DOHH2 (cell line): Measurements from ENCODE around the gene RHEX.

Experiments
- H3F3A ChIP-seq: fragments of 200-600 bp; sonication (generic), shearing (Covaris generic); 2 replicates; pipeline ENCODE4 v1.6.0; 2016; ENCODE audit warnings: antibody characterized with exemption, mild to moderate bottlenecking; ENCODE audit not compliant: control insufficient read depth, insufficient read depth
- H3K27ac ChIP-seq: fragments of 200-600 bp; sonication (generic); 2 replicates; pipeline ENCODE4 v1.5.1; 2014; ENCODE audit warnings: low read depth, mild to moderate bottlenecking, low read length, moderate library complexity
- H3K27me3 ChIP-seq: fragments of 200-600 bp; sonication (generic); 2 replicates; pipeline ENCODE4 v1.6.1; 2014; ENCODE audit warnings: mild to moderate bottlenecking, low read length, mixed read lengths; ENCODE audit not compliant: control insufficient read depth
- H3K36me3 ChIP-seq: fragments of 200-600 bp; sonication (generic); 2 replicates; pipeline ENCODE4 v1.6.1; 2014; ENCODE audit warnings: mild to moderate bottlenecking, low read length, moderate library complexity, mixed read lengths; ENCODE audit not compliant: control insufficient read depth
- H3K4me1 ChIP-seq: fragments of 200-600 bp; sonication (generic); 2 replicates; pipeline ENCODE4 v1.6.1; 2014; ENCODE audit warnings: mild to moderate bottlenecking, low read length, mixed read lengths; ENCODE audit not compliant: control insufficient read depth
- H3K4me2 ChIP-seq: fragments of 200-600 bp; sonication (generic); 2 replicates; pipeline ENCODE4 v1.6.0; 2014; ENCODE audit warnings: mild to moderate bottlenecking, low read length, moderate library complexity
- H3K4me3 ChIP-seq: fragments of 200-600 bp; sonication (generic); 2 replicates; pipeline ENCODE4 v1.5.1; 2014; ENCODE audit warnings: mild to moderate bottlenecking, low read length, mixed read lengths
- H3K79me2 ChIP-seq: fragments of 200-600 bp; sonication (generic); 2 replicates; pipeline ENCODE4 v1.6.1; 2014; ENCODE audit warnings: mild to moderate bottlenecking, low read length, mixed read lengths; ENCODE audit not compliant: control insufficient read depth
- H3K9me2 ChIP-seq: fragments of 200-600 bp; sonication (generic); replicated peaks from 2 replicates; pipeline ENCODE4 v1.6.1; 2014; ENCODE audit warnings: mild to moderate bottlenecking, low read length, mixed read lengths; ENCODE audit not compliant: control insufficient read depth
- H3K9me3 ChIP-seq: fragments of 200-600 bp; sonication (generic); 2 replicates; pipeline ENCODE4 v1.6.1; 2014; ENCODE audit warnings: antibody characterized with exemption, low read length, mixed read lengths; ENCODE audit not compliant: control insufficient read depth, insufficient read depth
- H4K20me1 ChIP-seq: fragments of 200-600 bp; sonication (generic); 2 replicates; pipeline ENCODE4 v1.6.0; 2014; ENCODE audit warnings: low read depth, mild to moderate bottlenecking, antibody characterized with exemption, low read length, moderate library complexity; ENCODE audit not compliant: control insufficient read depth, insufficient read depth
- EZH2phosphoT487 ChIP-seq: fragments of 200-600 bp; sonication (generic); IDR thresholded peaks from 2 replicates; pipeline ENCODE4 v1.6.1; 2017; ENCODE audit warnings: borderline replicate concordance, mild to moderate bottlenecking, antibody characterized with exemption, low read length, moderate library complexity, mixed read lengths
- TF ChIP-seq, protein P1 (sequence below): fragments of 200-600 bp; sonication (generic); IDR thresholded peaks from one replicate; pipeline ENCODE4 v1.5.1; 2014; ENCODE audit warnings: antibody characterized with exemption, mild to moderate bottlenecking, low read depth, low read length; ENCODE audit not compliant: poor library complexity, severe bottlenecking

RHEX gene

DNA sequence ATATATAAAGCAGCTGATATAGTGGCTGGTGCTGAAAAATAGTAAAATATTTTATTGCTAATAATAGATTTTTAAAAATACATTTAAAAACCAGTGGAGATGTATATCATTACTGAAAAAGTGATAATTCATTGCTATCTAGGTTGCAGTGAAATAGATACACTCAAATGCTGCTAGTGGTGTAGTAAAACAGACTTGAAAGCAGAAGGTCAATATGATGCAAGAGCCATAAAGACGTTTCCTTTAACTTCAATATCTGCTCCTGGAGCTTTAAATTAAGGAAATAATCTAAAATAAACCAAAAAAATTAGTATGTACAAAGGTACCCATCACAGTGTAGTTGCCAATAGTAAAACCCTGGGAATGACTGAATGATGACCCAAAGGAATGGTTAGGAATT lies 26.2 kb downstream of the RHEX start:
- Histone ChIP-seq H3K4me3 (no peak overlapping the region), H3K27me3 (no peaks in the 10 kb centered on the region), H3K36me3 (peaks cover 9% of the 10 kb centered on the region), H3K9me3 (no peaks in the 10 kb centered on the region), H3K4me2 (no peak overlapping the region), H3K79me2 (no peaks in the 10 kb centered on the region; the same call in 1 of the 2 replicates), H4K20me1 (peaks cover 4% of the 10 kb centered on the region; the same call in 1 of the 2 replicates), H3F3A (peaks cover 8% of the 10 kb centered on the region; the same call in 1 of the 2 replicates), H3K9me2 (no peaks in the 10 kb centered on the region), H3K4me1 (no peaks in the 10 kb centered on the region), H3K27ac (no peak overlapping the region)
- TF ChIP-seq, protein P1, sequence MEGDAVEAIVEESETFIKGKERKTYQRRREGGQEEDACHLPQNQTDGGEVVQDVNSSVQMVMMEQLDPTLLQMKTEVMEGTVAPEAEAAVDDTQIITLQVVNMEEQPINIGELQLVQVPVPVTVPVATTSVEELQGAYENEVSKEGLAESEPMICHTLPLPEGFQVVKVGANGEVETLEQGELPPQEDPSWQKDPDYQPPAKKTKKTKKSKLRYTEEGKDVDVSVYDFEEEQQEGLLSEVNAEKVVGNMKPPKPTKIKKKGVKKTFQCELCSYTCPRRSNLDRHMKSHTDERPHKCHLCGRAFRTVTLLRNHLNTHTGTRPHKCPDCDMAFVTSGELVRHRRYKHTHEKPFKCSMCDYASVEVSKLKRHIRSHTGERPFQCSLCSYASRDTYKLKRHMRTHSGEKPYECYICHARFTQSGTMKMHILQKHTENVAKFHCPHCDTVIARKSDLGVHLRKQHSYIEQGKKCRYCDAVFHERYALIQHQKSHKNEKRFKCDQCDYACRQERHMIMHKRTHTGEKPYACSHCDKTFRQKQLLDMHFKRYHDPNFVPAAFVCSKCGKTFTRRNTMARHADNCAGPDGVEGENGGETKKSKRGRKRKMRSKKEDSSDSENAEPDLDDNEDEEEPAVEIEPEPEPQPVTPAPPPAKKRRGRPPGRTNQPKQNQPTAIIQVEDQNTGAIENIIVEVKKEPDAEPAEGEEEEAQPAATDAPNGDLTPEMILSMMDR: no peak
- no peak for TF ChIP-seq EZH2phosphoT487

DNA sequence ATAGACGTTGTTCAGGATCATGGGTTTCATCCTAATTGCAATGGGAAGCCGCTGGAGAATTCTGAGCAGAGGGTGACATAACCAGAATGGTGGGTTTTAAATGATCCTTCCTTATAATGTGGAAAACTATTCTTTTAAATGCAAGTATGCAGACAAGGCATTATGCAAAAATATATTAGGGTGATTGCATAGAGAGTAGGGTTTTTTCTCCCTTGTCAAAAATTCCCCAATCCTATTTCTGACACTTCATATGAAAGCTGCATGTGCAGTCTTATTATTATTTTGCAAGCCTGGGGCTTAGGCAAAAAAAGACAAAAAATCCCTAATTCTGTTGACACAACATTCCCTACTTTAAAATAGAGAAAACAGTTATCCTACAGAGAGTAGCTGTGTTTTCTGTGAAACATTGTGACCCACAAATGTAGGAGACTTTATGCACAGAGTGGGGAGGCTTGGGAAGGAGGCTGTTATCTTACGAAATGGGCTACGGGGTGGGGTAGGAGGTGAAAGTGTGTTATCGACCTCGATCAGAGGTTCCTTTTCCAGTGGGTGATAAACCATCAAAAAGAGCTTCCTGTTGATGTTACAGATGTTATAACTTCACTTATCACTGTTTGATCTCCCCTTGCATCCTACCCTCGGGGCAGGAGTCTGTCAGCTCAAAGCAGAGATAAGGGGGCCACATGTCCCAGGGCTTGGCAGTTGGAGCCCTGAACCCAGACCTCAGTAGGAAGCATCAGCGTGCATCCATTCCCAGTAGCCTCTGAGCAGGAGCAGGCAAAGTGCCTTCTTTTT lies 27.2 kb downstream of the RHEX start:
- Histone ChIP-seq H3K27me3 (no peaks in the 10 kb centered on the region), H3K9me2 (no peaks in the 10 kb centered on the region), H4K20me1 (peaks cover under 1% of the 10 kb centered on the region; the same call in 1 of the 2 replicates), H3K4me3 (no peak overlapping the region), H3K4me1 (no peaks in the 10 kb centered on the region), H3K27ac (no peak overlapping the region), H3K36me3 (peaks cover 2% of the 10 kb centered on the region; the same call in 1 of the 2 replicates), H3K79me2 (no peaks in the 10 kb centered on the region), H3K9me3 (no peaks in the 10 kb centered on the region), H3K4me2 (no peak overlapping the region), H3F3A (peaks cover 3% of the 10 kb centered on the region; the same call in 1 of the 2 replicates)
- TF ChIP-seq, protein P1: no peak
- no peak for TF ChIP-seq EZH2phosphoT487

- no peaks in the 10 kb centered on the region for H3K79me2 ChIP-seq
- no peak overlapping the region for H3K4me3 ChIP-seq
- H4K20me1 ChIP-seq: no peaks in the 10 kb centered on the region; the same call in 1 of the 2 replicates
- TF ChIP-seq EZH2phosphoT487: no peak
- TF ChIP-seq, protein P1: no peak
- no peaks in the 10 kb centered on the region for H3K9me3 ChIP-seq
- no peaks in the 10 kb centered on the region for H3K4me1 ChIP-seq
- no peaks in the 10 kb centered on the region for H3K27me3 ChIP-seq
- H3K36me3 ChIP-seq: no peaks in the 10 kb centered on the region
- no peak overlapping the region for H3K4me2 ChIP-seq
- no peak overlapping the region for H3K27ac ChIP-seq
- H3K9me2 ChIP-seq: no peaks in the 10 kb centered on the region
- peaks cover 3% of the 10 kb centered on the region; the same call in 1 of the 2 replicates for H3F3A ChIP-seq
Measured at GRCh38 chr1:206081856-206082255, 28.9 kb downstream of the RHEX start.
